Omental fat pad (tissue), 4 donors: ENCODE results near the gene OR4L1. TPM values are rescaled to one million over a fixed set of nuclear protein-coding genes. Genes with fewer than 3 reads are reported as not detected.

Experiments
- ATAC-seq: fragments of 150-250 bp; one replicate; pipeline ENCODE4 v1.9.1; 2016; ENCODE audit warnings: mild to moderate bottlenecking, moderate library complexity; ENCODE audit not compliant: low FRiP score
- DNase-seq: peaks from one replicate; pipeline ENCODE4 v3.0.0-alpha.2; 2019; ENCODE audit warnings: low spot score
- total RNA-seq, 4 donors: library from RNA; depleted of rRNA; stranded (reverse); fragments of >200 nt; gene quantifications; one replicate each; pipeline ENCODE4 v1.1.0, GENCODE V29; 2016
- TF ChIP-seq, protein P1 (sequence below), 3 donors: fragments of 450-650 bp; IDR thresholded peaks; one replicate each; pipeline ENCODE4 v1.5.1; 2016 to 2017; ENCODE audit warnings: antibody characterized with exemption in 3 of 3, mild to moderate bottlenecking in 3 of 3, moderate library complexity in 2 of 3

Gene OR4L1, protein sequence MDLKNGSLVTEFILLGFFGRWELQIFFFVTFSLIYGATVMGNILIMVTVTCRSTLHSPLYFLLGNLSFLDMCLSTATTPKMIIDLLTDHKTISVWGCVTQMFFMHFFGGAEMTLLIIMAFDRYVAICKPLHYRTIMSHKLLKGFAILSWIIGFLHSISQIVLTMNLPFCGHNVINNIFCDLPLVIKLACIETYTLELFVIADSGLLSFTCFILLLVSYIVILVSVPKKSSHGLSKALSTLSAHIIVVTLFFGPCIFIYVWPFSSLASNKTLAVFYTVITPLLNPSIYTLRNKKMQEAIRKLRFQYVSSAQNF
- total RNA-seq, result not detected

DNA sequence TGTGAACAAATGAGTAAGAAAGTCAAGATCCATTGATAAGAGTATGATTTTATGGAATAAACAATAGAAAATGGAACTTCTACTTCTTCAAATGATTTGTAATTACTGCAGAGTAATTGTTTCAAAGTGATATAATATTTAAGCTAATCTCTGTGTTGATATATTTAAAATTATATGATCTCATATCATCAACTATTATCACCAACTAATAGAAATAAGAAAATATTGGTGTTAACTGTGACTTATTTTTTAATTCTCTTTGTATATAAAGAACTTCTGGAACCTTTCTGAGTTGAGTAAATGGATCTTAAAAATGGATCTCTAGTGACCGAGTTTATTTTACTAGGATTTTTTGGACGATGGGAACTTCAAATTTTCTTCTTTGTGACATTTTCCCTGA is at the start of gene OR4L1:
TSS of gene OR4L1 (plus strand) at position 301 of the 400 bp plus-strand sequence. CDS start at position 301, 0 bp downstream.
- no peak for ATAC-seq
- TF ChIP-seq, protein P1, sequence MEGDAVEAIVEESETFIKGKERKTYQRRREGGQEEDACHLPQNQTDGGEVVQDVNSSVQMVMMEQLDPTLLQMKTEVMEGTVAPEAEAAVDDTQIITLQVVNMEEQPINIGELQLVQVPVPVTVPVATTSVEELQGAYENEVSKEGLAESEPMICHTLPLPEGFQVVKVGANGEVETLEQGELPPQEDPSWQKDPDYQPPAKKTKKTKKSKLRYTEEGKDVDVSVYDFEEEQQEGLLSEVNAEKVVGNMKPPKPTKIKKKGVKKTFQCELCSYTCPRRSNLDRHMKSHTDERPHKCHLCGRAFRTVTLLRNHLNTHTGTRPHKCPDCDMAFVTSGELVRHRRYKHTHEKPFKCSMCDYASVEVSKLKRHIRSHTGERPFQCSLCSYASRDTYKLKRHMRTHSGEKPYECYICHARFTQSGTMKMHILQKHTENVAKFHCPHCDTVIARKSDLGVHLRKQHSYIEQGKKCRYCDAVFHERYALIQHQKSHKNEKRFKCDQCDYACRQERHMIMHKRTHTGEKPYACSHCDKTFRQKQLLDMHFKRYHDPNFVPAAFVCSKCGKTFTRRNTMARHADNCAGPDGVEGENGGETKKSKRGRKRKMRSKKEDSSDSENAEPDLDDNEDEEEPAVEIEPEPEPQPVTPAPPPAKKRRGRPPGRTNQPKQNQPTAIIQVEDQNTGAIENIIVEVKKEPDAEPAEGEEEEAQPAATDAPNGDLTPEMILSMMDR (IDR thresholded peaks at IDR 0.05), result no peak
- no peak for DNase-seq

DNA sequence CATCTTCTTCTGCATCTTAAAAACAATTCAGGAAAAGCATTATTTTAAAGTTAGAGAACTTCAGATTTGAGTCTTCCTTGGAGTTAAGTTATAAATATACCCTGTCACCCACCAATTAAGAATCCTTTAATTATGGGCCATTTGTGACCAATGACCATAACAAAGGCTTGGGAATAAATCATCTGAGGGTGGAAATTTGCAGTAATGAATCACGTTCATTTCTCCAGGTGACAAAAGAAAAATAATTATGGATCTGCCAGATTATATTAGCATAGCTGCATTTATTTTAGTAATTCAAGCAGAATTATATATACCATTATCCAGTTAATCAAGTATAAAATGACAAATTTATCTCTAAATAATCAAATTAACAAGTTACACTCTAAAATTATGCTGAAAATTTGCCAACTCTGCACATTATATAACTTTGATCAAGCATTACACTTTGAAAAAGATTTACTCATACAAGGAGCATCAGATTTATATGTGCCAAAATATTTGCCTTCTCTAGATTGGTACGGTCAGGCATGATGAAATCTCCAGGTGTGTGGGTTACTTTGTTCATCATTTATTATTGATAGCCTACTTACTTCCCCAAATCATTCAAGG is 40.5 kb upstream of the OR4L1 start, which contains the start of gene OR4K14:
TSS of gene OR4K14 (minus strand) at position 51 of the 609 bp plus-strand sequence. CDS start 4,114 bp downstream, outside the sequence.
- DNase-seq (no peak), ATAC-seq (no peak)
- TF ChIP-seq, protein P1 (IDR thresholded peaks at IDR 0.05), result no peak

DNA sequence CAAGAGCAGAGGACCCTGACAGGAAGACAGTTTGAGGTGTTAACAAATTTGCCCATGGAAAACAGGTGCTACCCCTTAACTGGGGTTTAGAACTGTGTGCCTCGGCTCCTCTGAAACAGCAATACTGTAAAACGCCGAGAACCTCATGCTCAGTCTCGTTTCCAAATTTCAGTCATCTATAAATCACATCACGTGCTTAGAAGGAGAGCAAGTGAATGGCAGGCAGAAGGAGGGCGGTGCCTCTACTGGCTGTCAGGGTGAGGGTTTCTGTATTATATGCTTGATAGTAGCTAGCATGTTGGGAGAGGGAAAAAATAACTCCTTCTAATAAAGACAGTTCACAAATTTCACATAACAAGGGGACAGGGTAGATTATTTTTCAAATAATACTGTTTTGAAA is 28.8 kb upstream of the OR4L1 start:
- ATAC-seq (no peak), DNase-seq (no peak)
- TF ChIP-seq, protein P1 (IDR thresholded peaks at IDR 0.05), result no peak

DNA sequence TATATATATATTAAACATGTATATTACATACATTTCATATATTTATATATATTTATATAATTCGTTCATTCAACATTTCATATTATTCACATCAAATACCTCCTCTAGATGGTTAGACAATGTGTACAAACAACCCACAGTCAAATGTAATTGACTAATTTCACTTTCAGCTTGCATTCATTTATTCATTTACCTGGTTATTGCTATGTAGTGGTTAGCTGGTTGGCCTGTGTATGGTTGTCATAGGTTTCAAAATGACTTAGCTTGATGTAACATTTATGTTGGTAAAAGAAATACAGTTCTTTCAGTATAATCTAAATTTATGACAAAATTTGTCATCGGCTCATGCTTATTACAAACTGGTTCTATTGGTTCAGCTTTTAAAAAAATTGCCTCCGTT is 24.4 kb upstream of the OR4L1 start:
- no peak for DNase-seq
- ATAC-seq, result no peak
- TF ChIP-seq, protein P1 (IDR thresholded peaks at IDR 0.05), result no peak

DNA sequence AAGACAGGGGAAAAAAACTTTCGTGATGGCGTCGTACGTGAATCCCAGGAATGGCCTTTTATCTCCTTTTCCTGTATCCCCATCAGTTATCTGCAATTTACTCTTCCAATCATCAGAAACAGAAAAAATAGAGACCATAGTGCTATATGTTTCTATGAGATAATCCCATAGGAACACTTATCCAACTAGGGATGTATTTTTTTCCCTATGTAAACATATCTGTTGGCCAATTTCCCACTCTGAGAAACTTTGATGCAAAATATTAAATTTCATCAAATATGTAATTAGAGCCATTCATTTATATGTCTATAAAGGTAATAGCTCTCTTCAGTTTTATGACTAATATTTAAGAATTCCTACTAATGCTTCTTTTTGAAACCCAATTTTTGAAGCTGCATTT is 23.9 kb upstream of the OR4L1 start, which contains the start of gene OR4K13:
TSS of gene OR4K13 (minus strand) at position 101 of the 400 bp plus-strand sequence. CDS start 1,280 bp downstream, outside the sequence.
- no peak for DNase-seq
- no peak for ATAC-seq
- TF ChIP-seq, protein P1 (IDR thresholded peaks at IDR 0.05), result no peak

DNA sequence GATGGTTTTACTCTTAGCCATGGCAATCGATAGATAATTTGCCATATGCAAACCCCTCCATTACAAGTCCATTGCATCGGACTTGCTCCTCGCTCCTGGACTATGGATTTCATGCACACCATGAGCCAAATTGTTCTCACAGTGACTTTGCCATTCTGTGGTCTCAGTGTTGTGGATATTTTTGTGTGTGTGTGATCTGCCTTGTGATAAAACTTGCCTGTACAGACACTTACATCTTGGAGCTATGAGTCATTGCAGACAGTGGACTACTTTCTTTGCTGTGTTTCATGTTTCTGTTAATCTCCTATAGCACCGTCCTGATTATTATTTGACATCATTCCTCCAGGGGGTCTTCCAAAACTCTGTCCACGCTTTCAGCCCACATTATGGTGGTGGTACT is 15.6 kb upstream of the OR4L1 start:
- ATAC-seq, result no peak
- TF ChIP-seq, protein P1 (IDR thresholded peaks at IDR 0.05), result no peak
- no peak for DNase-seq
